ENCODE results near the gene CXXC1. TPM values are rescaled to one million over a fixed set of nuclear protein-coding genes. Genes with fewer than 3 reads are reported as not detected.
A peak's percentile ranks its signal among the peaks of the same experiment; 100 is the strongest.

CXXC1 gene
- total and polyA plus RNA-seq, 2 donors (not counting 1 experiment from before 2014, with no cell fraction given) = 19.4 to 32.9 TPM

DNA sequence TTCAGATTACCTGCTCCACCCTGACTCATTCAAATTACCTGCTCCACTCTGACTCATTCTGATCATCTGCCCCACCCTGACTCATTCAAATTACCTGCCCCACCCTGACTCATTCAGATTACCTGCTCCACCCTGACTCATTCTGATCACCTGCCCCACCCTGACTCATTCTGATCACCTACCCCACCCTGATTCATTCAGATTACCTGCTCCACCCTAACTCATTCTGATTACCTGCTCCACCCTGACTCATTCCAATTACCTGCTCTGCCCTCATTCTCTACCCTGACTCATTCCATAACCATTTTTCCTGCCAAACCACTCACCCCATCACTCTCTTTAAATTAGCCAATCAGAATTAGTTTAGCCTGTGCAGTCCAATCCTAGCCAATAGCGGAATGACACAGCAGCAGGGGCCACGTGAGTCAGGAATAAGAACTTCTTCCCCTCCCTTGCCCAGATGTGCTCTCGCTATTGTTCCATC, 47.4 kb downstream of the CXXC1 start:
- Histone ChIP-seq H4K20me1 (ENCODE audit: control insufficient read depth, extremely low read depth, insufficient read depth, low read length) (no peaks in the 10 kb centered on the region), H3K36me3 (ENCODE audit: control insufficient read depth, insufficient read depth, low read length) (no peaks in the 10 kb centered on the region), H3K4me1 (ENCODE audit: control insufficient read depth, extremely low read depth, insufficient read depth, low read length) (no peaks in the 10 kb centered on the region), H3K9ac (ENCODE audit: insufficient read depth, low read length) (no peak overlapping the region), H3K4me2 (ENCODE audit: extremely low read depth, insufficient read depth, low read length) (no peak overlapping the region), H3K27ac (ENCODE audit: insufficient read depth, low read length) (no peak overlapping the region), H3K79me2 (ENCODE audit: control insufficient read depth, insufficient read depth, low read length) (no peaks in the 10 kb centered on the region), H3K27me3 (ENCODE audit: control insufficient read depth, insufficient read depth, low read length) (no peaks in the 10 kb centered on the region), H3K4me3 (replicated peaks in 1 of 4; ENCODE audit: control extremely low read depth in 1 of 4, insufficient read depth in 1 of 4, low read depth in 3 of 4, low read length in 4 of 4) (no peak overlapping the region), H2AFZ (ENCODE audit: low read length) (no peak overlapping the region), H3K9me3 (ENCODE audit: control insufficient read depth, insufficient read depth, low read depth, low read length) (no peaks in the 10 kb centered on the region)
- TF ChIP-seq EZH2 (IDR thresholded peaks at IDR 0.05; ENCODE audit: low read length, missing control alignments) = no peak
- TF ChIP-seq, protein P1, sequence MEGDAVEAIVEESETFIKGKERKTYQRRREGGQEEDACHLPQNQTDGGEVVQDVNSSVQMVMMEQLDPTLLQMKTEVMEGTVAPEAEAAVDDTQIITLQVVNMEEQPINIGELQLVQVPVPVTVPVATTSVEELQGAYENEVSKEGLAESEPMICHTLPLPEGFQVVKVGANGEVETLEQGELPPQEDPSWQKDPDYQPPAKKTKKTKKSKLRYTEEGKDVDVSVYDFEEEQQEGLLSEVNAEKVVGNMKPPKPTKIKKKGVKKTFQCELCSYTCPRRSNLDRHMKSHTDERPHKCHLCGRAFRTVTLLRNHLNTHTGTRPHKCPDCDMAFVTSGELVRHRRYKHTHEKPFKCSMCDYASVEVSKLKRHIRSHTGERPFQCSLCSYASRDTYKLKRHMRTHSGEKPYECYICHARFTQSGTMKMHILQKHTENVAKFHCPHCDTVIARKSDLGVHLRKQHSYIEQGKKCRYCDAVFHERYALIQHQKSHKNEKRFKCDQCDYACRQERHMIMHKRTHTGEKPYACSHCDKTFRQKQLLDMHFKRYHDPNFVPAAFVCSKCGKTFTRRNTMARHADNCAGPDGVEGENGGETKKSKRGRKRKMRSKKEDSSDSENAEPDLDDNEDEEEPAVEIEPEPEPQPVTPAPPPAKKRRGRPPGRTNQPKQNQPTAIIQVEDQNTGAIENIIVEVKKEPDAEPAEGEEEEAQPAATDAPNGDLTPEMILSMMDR (conservative IDR thresholded peaks at IDR 0.05 in 1 of 2, IDR thresholded peaks at IDR 0.05 in 1 of 2; ENCODE audit: low read depth in 1 of 2, low read length in 2 of 2) = no peak
- DNase-seq (ENCODE audit: low read depth in 2 of 2) = peak in 1 of 2 donors; percentile 15

DNA sequence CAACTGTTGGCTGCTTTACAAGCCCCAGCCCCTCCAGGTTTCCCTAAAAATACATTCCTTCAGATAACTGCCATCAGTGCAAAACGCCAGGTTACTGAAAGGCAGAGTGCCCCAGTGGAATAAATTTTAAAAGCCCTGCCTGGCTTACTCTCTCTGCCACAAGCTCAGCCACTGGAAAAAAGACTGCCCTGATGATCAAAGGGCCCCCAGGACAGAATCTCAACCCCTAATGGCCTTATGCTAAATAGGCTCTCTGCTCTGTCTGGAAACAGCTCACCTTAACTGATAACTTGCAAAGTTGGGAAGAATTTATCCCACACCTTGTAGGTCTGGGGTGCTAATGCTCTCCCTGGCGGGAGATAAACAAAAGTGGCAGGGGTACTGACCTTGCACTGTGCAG, 55.1 kb downstream of the CXXC1 start:
- Histone ChIP-seq H3K4me1 (ENCODE audit: control insufficient read depth, extremely low read depth, insufficient read depth, low read length) (no peaks in the 10 kb centered on the region), H3K27me3 (ENCODE audit: control insufficient read depth, insufficient read depth, low read length) (no peaks in the 10 kb centered on the region), H3K9ac (ENCODE audit: insufficient read depth, low read length) (no peak overlapping the region), H4K20me1 (ENCODE audit: control insufficient read depth, extremely low read depth, insufficient read depth, low read length) (no peaks in the 10 kb centered on the region), H3K4me2 (ENCODE audit: extremely low read depth, insufficient read depth, low read length) (no peak overlapping the region), H2AFZ (ENCODE audit: low read length) (no peak overlapping the region), H3K27ac (ENCODE audit: insufficient read depth, low read length) (no peak overlapping the region), H3K36me3 (ENCODE audit: control insufficient read depth, insufficient read depth, low read length) (no peaks in the 10 kb centered on the region), H3K4me3 (replicated peaks in 1 of 4; ENCODE audit: control extremely low read depth in 1 of 4, insufficient read depth in 1 of 4, low read depth in 3 of 4, low read length in 4 of 4) (no peak overlapping the region), H3K9me3 (ENCODE audit: control insufficient read depth, insufficient read depth, low read depth, low read length) (no peaks in the 10 kb centered on the region), H3K79me2 (ENCODE audit: control insufficient read depth, insufficient read depth, low read length) (no peaks in the 10 kb centered on the region)
- no peak for TF ChIP-seq EZH2 (IDR thresholded peaks at IDR 0.05; ENCODE audit: low read length, missing control alignments)
- DNase-seq (ENCODE audit: low read depth in 2 of 2) = no peak

Other genes starting within 250 kb of the CXXC1 start
- under 0.01 TPM in 2 replicates for gene MYO5B, start 92.5 kb downstream of the CXXC1 start, total RNA-seq
- 0.06 and 0.24 TPM in 2 replicates for gene MYO5B, start 92.5 kb downstream of the CXXC1 start, polyA plus RNA-seq
- gene CFAP53, start 21.2 kb downstream of the CXXC1 start, total RNA-seq = 0.99 and 1.0 TPM in 2 replicates
- gene CFAP53, start 21.2 kb downstream of the CXXC1 start, polyA plus RNA-seq = 0.11 and 0.16 TPM in 2 replicates
- gene MBD1, start 6.2 kb downstream of the CXXC1 start, total RNA-seq = 44.9 and 53.3 TPM in 2 replicates
- gene MBD1, start 6.2 kb downstream of the CXXC1 start, polyA plus RNA-seq = 31.1 and 36.2 TPM in 2 replicates
- gene SKA1, start 87.4 kb upstream of the CXXC1 start, total RNA-seq = 1.0 and 4.6 TPM in 2 replicates
- gene SKA1, start 87.4 kb upstream of the CXXC1 start, polyA plus RNA-seq = 4.2 and 16.3 TPM in 2 replicates

Data from fibroblast of lung (primary cell).